ENCODE measurements around the gene CUX1.

The CUX1 gene

DNA sequence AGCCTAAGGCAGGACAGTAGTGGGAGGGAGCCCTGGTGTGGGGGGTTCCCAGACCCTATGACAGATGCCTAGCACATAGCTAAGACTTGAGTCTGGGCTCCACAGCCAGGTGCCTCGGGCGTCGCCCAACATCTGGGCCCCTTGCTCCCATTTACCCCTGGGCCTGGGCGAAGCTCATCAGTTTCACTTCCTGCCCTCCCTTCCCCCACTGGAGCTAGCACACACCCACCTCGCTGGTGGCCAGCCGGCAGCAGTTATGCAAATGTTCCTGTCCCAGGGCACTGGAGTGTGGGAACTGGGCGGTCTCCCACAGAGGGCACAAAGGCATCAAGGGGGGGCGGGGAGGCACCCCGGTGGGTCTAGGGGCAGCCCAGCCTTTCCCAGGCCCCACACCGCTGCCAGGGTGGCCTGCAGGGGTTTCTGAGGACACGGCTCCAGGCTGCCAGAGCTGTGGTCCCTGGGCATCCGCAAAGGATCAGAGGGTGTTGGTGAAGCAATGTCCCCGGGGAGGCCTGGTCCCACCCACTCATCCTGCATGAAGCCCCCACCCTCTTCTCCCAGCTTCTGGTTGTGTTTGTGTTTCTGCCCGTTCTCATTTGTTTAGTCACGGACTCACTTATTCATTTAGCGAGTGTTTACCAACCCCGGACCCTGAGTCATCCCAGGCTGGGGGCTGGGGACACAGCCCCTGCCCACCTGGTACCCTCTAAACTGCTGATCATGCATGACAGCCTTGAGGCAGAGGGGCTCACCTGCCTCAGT lies 489.7 kb downstream of the CUX1 start:
- TF ChIP-seq, protein P1, sequence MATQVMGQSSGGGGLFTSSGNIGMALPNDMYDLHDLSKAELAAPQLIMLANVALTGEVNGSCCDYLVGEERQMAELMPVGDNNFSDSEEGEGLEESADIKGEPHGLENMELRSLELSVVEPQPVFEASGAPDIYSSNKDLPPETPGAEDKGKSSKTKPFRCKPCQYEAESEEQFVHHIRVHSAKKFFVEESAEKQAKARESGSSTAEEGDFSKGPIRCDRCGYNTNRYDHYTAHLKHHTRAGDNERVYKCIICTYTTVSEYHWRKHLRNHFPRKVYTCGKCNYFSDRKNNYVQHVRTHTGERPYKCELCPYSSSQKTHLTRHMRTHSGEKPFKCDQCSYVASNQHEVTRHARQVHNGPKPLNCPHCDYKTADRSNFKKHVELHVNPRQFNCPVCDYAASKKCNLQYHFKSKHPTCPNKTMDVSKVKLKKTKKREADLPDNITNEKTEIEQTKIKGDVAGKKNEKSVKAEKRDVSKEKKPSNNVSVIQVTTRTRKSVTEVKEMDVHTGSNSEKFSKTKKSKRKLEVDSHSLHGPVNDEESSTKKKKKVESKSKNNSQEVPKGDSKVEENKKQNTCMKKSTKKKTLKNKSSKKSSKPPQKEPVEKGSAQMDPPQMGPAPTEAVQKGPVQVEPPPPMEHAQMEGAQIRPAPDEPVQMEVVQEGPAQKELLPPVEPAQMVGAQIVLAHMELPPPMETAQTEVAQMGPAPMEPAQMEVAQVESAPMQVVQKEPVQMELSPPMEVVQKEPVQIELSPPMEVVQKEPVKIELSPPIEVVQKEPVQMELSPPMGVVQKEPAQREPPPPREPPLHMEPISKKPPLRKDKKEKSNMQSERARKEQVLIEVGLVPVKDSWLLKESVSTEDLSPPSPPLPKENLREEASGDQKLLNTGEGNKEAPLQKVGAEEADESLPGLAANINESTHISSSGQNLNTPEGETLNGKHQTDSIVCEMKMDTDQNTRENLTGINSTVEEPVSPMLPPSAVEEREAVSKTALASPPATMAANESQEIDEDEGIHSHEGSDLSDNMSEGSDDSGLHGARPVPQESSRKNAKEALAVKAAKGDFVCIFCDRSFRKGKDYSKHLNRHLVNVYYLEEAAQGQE (IDR thresholded peaks at IDR 0.05; ENCODE audit: low read depth) = 0 out of 2 replicates have a peak, but pooled peaks have one; percentile 10
- TF ChIP-seq ZBTB7A (IDR thresholded peaks at IDR 0.05; ENCODE audit: low read depth) = 0 out of 2 replicates have a peak, but pooled peaks have one; percentile 47
- TF ChIP-seq EGR1 (IDR thresholded peaks at IDR 0.05) = no peak
- TF ChIP-seq CREB1 (IDR thresholded peaks at IDR 0.05; ENCODE audit: low read depth) = no peak
- peak; percentile 67; the same call in 1 of the 2 replicates for TF ChIP-seq EP300 (IDR thresholded peaks at IDR 0.05; ENCODE audit: borderline replicate concordance)
- peak; percentile 22; the same call in 1 of the 2 replicates for TF ChIP-seq NFIC (IDR thresholded peaks at IDR 0.05)
- 0 out of 2 replicates have a peak, but pooled peaks have one; percentile 11 for TF ChIP-seq RAD21 (IDR thresholded peaks at IDR 0.05; ENCODE audit: low read depth)
- 0 out of 2 replicates have a peak, but pooled peaks have one; percentile 42 for TF ChIP-seq TEAD4 (IDR thresholded peaks at IDR 0.05)
- TF ChIP-seq MAX (IDR thresholded peaks at IDR 0.05) = peak; percentile 47
- TF ChIP-seq FOXM1 (IDR thresholded peaks at IDR 0.05; ENCODE audit: borderline replicate concordance, low read depth) = no peak
- TF ChIP-seq TCF12 (IDR thresholded peaks at IDR 0.05; ENCODE audit: low read depth) = peak; percentile 78

DNA sequence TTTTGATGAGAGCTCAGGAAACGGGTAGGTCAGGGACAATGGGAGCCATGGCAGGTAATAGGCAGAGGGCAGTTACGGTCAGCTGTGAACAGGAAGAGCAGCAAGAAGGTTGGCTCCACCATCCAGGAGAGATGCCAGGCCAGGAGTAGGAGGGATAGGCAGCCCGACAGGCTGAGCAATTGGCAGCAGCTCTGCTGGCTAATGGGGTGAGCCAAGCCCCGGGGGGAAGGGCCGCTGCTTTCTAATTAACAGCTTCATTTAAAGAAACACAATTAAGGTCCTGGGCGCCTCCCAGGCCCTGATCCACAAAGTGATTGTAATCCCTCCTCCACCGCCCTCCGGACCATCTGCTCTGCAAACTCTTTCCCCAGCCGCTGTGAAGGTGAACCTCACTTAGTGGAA lies 493.0 kb downstream of the CUX1 start:
- no peak for TF ChIP-seq CEBPB (IDR thresholded peaks at IDR 0.05)
- no peak for TF ChIP-seq TCF12 (IDR thresholded peaks at IDR 0.05; ENCODE audit: low read depth)
- TF ChIP-seq MAX (IDR thresholded peaks at IDR 0.05) = no peak
- no peak for TF ChIP-seq USF1 (IDR thresholded peaks at IDR 0.05)
- no peak for TF ChIP-seq FOXM1 (IDR thresholded peaks at IDR 0.05; ENCODE audit: borderline replicate concordance, low read depth)
- no peak for TF ChIP-seq ZBTB7A (IDR thresholded peaks at IDR 0.05; ENCODE audit: low read depth)
- TF ChIP-seq RAD21 (IDR thresholded peaks at IDR 0.05; ENCODE audit: low read depth) = no peak
- TF ChIP-seq CREB1 (IDR thresholded peaks at IDR 0.05; ENCODE audit: low read depth) = no peak
- TF ChIP-seq TEAD4 (IDR thresholded peaks at IDR 0.05) = no peak
- TF ChIP-seq NFIC (IDR thresholded peaks at IDR 0.05) = no peak
- no peak for TF ChIP-seq EP300 (IDR thresholded peaks at IDR 0.05; ENCODE audit: borderline replicate concordance)
- TF ChIP-seq YY1 (IDR thresholded peaks at IDR 0.05; ENCODE audit: low read depth) = no peak
- TF ChIP-seq, protein P1 (IDR thresholded peaks at IDR 0.05; ENCODE audit: low read depth) = no peak
- no peak for TF ChIP-seq TAF1 (IDR thresholded peaks at IDR 0.05; ENCODE audit: low read depth)

DNA sequence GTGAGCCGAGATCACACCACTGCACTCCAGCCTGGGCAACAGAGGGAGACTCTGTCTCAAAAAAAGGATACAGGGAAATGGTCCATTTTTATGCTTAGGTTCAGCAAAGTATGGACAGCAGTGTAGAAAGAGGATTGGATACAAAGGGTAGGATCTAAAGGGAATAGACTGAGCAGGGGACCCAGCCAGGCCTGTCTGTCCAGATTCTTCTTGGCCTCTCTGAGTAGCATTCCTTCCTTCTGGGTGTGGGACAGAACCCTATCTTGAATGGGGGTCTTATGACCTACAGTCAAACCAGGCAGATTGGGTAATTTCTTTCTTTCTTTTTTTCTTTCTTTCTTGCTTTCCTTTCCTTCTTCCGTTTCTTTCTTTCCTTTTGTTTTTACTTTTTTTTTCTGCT lies 494.9 kb downstream of the CUX1 start:
- TF ChIP-seq, protein P1 (IDR thresholded peaks at IDR 0.05; ENCODE audit: low read depth) = no peak
- TF ChIP-seq ZBTB7A (IDR thresholded peaks at IDR 0.05; ENCODE audit: low read depth) = no peak
- TF ChIP-seq EP300 (IDR thresholded peaks at IDR 0.05; ENCODE audit: borderline replicate concordance) = 0 out of 2 replicates have a peak, but pooled peaks have one; percentile 23
- TF ChIP-seq TEAD4 (IDR thresholded peaks at IDR 0.05) = peak; percentile 53
- no peak for TF ChIP-seq FOXM1 (IDR thresholded peaks at IDR 0.05; ENCODE audit: borderline replicate concordance, low read depth)
- no peak for TF ChIP-seq USF1 (IDR thresholded peaks at IDR 0.05)
- no peak for TF ChIP-seq CEBPB (IDR thresholded peaks at IDR 0.05)
- TF ChIP-seq MAX (IDR thresholded peaks at IDR 0.05) = no peak
- TF ChIP-seq YY1 (IDR thresholded peaks at IDR 0.05; ENCODE audit: low read depth) = no peak
- no peak for TF ChIP-seq EGR1 (IDR thresholded peaks at IDR 0.05)
- no peak for TF ChIP-seq CREB1 (IDR thresholded peaks at IDR 0.05; ENCODE audit: low read depth)
